SK-N-SH (cell line): ENCODE results near the gene MPPE1. TPM values are rescaled to one million over a fixed set of nuclear protein-coding genes. Genes with fewer than 3 reads are reported as not detected.

ENCODE experiments used
- CTCF ChIA-PET: fragments of 300-600, 350-600 bp; formaldehyde crosslinking; extraction: SDS; loops from one replicate; lab custom pipeline; 2021; lab: Yijun Ruan, JAX
- POLR2A ChIA-PET: fragments of 350-600 bp; sonication (Branson Sonifier 250); formaldehyde crosslinking; extraction: SDS; loops from one replicate; lab custom pipeline; 2020; ENCODE audit warnings: antibody characterized with exemption, inconsistent platforms; lab: Yijun Ruan, JAX
- DNase-seq: peaks from one replicate; pipeline ENCODE4 v3.0.0; 2012
- H2AFZ ChIP-seq: fragments of 200-600 bp; sonication (generic); 2 replicates; pipeline ENCODE4 v1.8.1; 2016; ENCODE audit warnings: antibody characterized with exemption, mild to moderate bottlenecking, low read depth
- H3F3A ChIP-seq: fragments of 200-600 bp; sonication (generic); replicated peaks from 2 replicates; pipeline ENCODE3; 2016; ENCODE audit warnings: antibody characterized with exemption, mild to moderate bottlenecking; ENCODE audit not compliant: insufficient read depth
- H3K27ac ChIP-seq, 2 experiments: fragments of 200-500 bp in 1 of 2; fragments of 200-600 bp in 1 of 2; sonication (Bioruptor generic) in 1 of 2; sonication (generic), shearing (Covaris generic) in 1 of 2; 2 replicates each; pipeline versions ENCODE4 v1.5.1 to v1.6.1; 2014 to 2016; ENCODE audit warnings: low read depth in 2 of 2, inconsistent platforms in 1 of 2, low read length in 1 of 2, mild to moderate bottlenecking in 1 of 2, mixed read lengths in 1 of 2
- H3K27me3 ChIP-seq: fragments of 200-600 bp; sonication (generic), shearing (Covaris generic); 2 replicates; pipeline ENCODE4 v1.6.1; 2016; ENCODE audit warnings: mixed run types; ENCODE audit not compliant: insufficient read depth
- H3K36me3 ChIP-seq, 2 experiments: fragments of 200-500 bp in 1 of 2; fragments of 200-600 bp in 1 of 2; sonication (Bioruptor generic) in 1 of 2; sonication (generic) in 1 of 2; replicated peaks in 1 of 2; 2 replicates each; pipeline versions ENCODE3 to v1.5.1; 2014 to 2016; ENCODE audit warnings: low read length in 1 of 2, mild to moderate bottlenecking in 1 of 2; ENCODE audit not compliant: insufficient read depth in 2 of 2, control insufficient read depth in 1 of 2
- H3K4me1 ChIP-seq, 2 experiments: fragments of 200-500 bp in 1 of 2; fragments of 200-600 bp in 1 of 2; sonication (Bioruptor generic) in 1 of 2; sonication (generic), shearing (Covaris generic) in 1 of 2; 2 replicates each; pipeline versions ENCODE4 v1.5.1 to v1.6.1; 2014 to 2016; ENCODE audit warnings: low read depth in 1 of 2, low read length in 1 of 2, mixed run types in 1 of 2; ENCODE audit not compliant: insufficient read depth in 2 of 2, control insufficient read depth in 1 of 2
- H3K4me2 ChIP-seq: fragments of 200-600 bp; sonication (generic), shearing (Covaris generic); 2 replicates; pipeline ENCODE4 v1.6.1; 2017; ENCODE audit warnings: mixed run types
- H3K4me3 ChIP-seq, 2 experiments: fragments of 200-500 bp in 1 of 2; fragments of 200-600 bp in 1 of 2; sonication (Bioruptor generic) in 1 of 2; sonication (generic), shearing (Covaris generic) in 1 of 2; 2 replicates each; pipeline versions ENCODE4 v1.5.1 to v1.8.1; 2014 to 2016; ENCODE audit warnings: low read depth in 2 of 2, inconsistent platforms in 1 of 2, low read length in 1 of 2, mild to moderate bottlenecking in 1 of 2, mixed read lengths in 1 of 2, moderate library complexity in 1 of 2
- H3K79me2 ChIP-seq: fragments of 200-600 bp; sonication (generic); 2 replicates; pipeline ENCODE4 v1.8.1; 2017; ENCODE audit warnings: mild to moderate bottlenecking; ENCODE audit not compliant: insufficient read depth
- H3K9ac ChIP-seq: fragments of 200-600 bp; sonication (generic); 2 replicates; pipeline ENCODE4 v1.6.1; 2017; ENCODE audit warnings: mixed run types
- H3K9me2 ChIP-seq: fragments of 200-600 bp; sonication (generic); 2 replicates; pipeline ENCODE4 v1.6.1; 2017; ENCODE audit warnings: mixed run types
- H3K9me3 ChIP-seq: fragments of 200-600 bp; sonication (generic); 2 replicates; pipeline ENCODE4 v1.6.1; 2017; ENCODE audit warnings: mixed run types, mild to moderate bottlenecking, moderate library complexity
- H4K20me1 ChIP-seq: fragments of 200-600 bp; sonication (generic); 2 replicates; pipeline ENCODE4 v1.6.1; 2017; ENCODE audit warnings: mild to moderate bottlenecking, mixed run types; ENCODE audit not compliant: insufficient read depth
- EZH2phosphoT487 ChIP-seq: fragments of 200-600 bp; sonication (generic); IDR thresholded peaks from 2 replicates; pipeline ENCODE4 v1.6.1; 2017; ENCODE audit warnings: low read depth, mixed run types, mild to moderate bottlenecking, antibody characterized with exemption, moderate library complexity, borderline replicate concordance
- FOSL2 ChIP-seq: IDR thresholded peaks from 2 replicates; pipeline ENCODE4 v1.4.0; 2012; ENCODE audit warnings: low read depth, mild to moderate bottlenecking, moderate library complexity, borderline replicate concordance
- GATA2 ChIP-seq: sonication (generic); formaldehyde crosslinking; IDR thresholded peaks from 2 replicates; pipeline ENCODE4 v1.5.0; 2020; ENCODE audit warnings: mild to moderate bottlenecking, missing genetic modification reagents
- NFIC ChIP-seq: IDR thresholded peaks from 2 replicates; pipeline ENCODE4 v1.4.0; 2012; ENCODE audit warnings: borderline replicate concordance
- TCF12 ChIP-seq: IDR thresholded peaks from 2 replicates; pipeline ENCODE4 v1.4.0; 2012
- TEAD4 ChIP-seq: IDR thresholded peaks from 2 replicates; pipeline ENCODE4 v1.4.0; 2012; ENCODE audit warnings: mild to moderate bottlenecking, borderline replicate concordance; ENCODE audit not compliant: insufficient read depth
- USF1 ChIP-seq: IDR thresholded peaks from 2 replicates; pipeline ENCODE4 v1.4.0; 2012; ENCODE audit warnings: low read depth, borderline replicate concordance
- YY1 ChIP-seq: IDR thresholded peaks from 2 replicates; pipeline ENCODE4 v1.4.0; 2012; ENCODE audit warnings: low read depth, mild to moderate bottlenecking
- WGBS: methylation state at CpG from one replicate; pipeline ENCODE4 v1.1.6; 2017; ENCODE audit warnings: low lambda C conversion rate; 5-methylcytosine and 5-hydroxymethylcytosine counted together
- polyA plus RNA-seq, 3 experiments: library from polyadenylated mRNA; depleted of rRNA; stranded (reverse); fragments of >200 nt; gene quantifications; 2 replicates each; pipeline ENCODE4 v1.2.3, GENCODE V29; 2012

The MPPE1 gene
- polyA plus RNA-seq, 1 of the 3 experiments (the other 2 are of a cell fraction), result 13.2 TPM

GRCh38 chr18:11866764-11867163, 41.4 kb downstream of the MPPE1 start:
- POLR2A ChIA-PET, result no interaction called here
- no peak overlapping the region for H3K27ac ChIP-seq
- H3K4me2 ChIP-seq, result no peak overlapping the region
- no peaks in the 10 kb centered on the region for H3K9me3 ChIP-seq
- CTCF ChIA-PET, result interaction anchor here (1.2 kb wide), 1 partner anchor 27 kb away, joined by 3 read pairs; no protein-coding TSS in a partner anchor
- H3K79me2 ChIP-seq, result no peaks in the 10 kb centered on the region
- no peaks in the 10 kb centered on the region for H4K20me1 ChIP-seq
- H3K9me2 ChIP-seq, result no peaks in the 10 kb centered on the region
- H3K4me3 ChIP-seq, result no peak overlapping the region
- no peak overlapping the region for H3K9ac ChIP-seq
- H3F3A ChIP-seq, result no peaks in the 10 kb centered on the region
- WGBS, result 25% methylated on average over 1 of the region's 5 CpGs
- H2AFZ ChIP-seq, result no peak overlapping the region
- DNase-seq, result no peak
- no peak for TF ChIP-seq EZH2phosphoT487
- TF ChIP-seq NFIC, result no peak
- TF ChIP-seq TEAD4, result no peak
- H3K4me1 ChIP-seq, result no peaks in the 10 kb centered on the region
- H3K36me3 ChIP-seq, result no peaks in the 10 kb centered on the region
- H3K27me3 ChIP-seq, result peaks cover 15% of the 10 kb centered on the region; the same call in 1 of the 2 replicates

- H3K4me3 ChIP-seq, result no peak overlapping the region
- no peaks in the 10 kb centered on the region for H3K9me2 ChIP-seq
- H4K20me1 ChIP-seq, result no peaks in the 10 kb centered on the region
- H3K27ac ChIP-seq, result no peak overlapping the region
- POLR2A ChIA-PET, result no interaction called here
- no peak for TF ChIP-seq USF1
- no peak for TF ChIP-seq GATA2 (CRISPR knock-in tag)
- TF ChIP-seq TCF12, result no peak
- no peaks in the 10 kb centered on the region for H3K79me2 ChIP-seq
- no peaks in the 10 kb centered on the region for H3K4me1 ChIP-seq
- peaks cover 13% of the 10 kb centered on the region; the same call in 1 of the 2 replicates for H3K27me3 ChIP-seq
- H3K36me3 ChIP-seq, result no peaks in the 10 kb centered on the region
- no peaks in the 10 kb centered on the region for H3K9me3 ChIP-seq
- no peak for DNase-seq
- no peaks in the 10 kb centered on the region for H3F3A ChIP-seq
- H2AFZ ChIP-seq, result no peak overlapping the region
- WGBS, result 40% methylated on average over 8 of the region's 10 CpGs
- CTCF ChIA-PET, result interaction anchor here (1.2 to 1.4 kb wide), 2 partner anchors 26 to 133 kb away, joined by 3 read pairs; no protein-coding TSS in a partner anchor
- no peak overlapping the region for H3K4me2 ChIP-seq
- no peak overlapping the region for H3K9ac ChIP-seq
Observed at GRCh38 chr18:11866329-11866728, 41.8 kb downstream of the MPPE1 start.

- Histone ChIP-seq H3K36me3 (no peaks in the 10 kb centered on the region), H3K9me2 (no peaks in the 10 kb centered on the region), H3F3A (no peaks in the 10 kb centered on the region), H3K9me3 (no peaks in the 10 kb centered on the region), H4K20me1 (no peaks in the 10 kb centered on the region), H3K9ac (no peak overlapping the region), H2AFZ (no peak overlapping the region), H3K4me3 (no peak overlapping the region), H3K79me2 (no peaks in the 10 kb centered on the region), H3K4me1 (no peaks in the 10 kb centered on the region), H3K4me2 (no peak overlapping the region), H3K27ac (no peak overlapping the region)
- WGBS, result 37% methylated on average over 11 of the region's 12 CpGs
- DNase-seq, result no peak
- CTCF ChIA-PET, result interaction anchor here (1.4 kb wide), 1 partner anchor 132 kb away, joined by 3 read pairs; no protein-coding TSS in a partner anchor
- POLR2A ChIA-PET, result no interaction called here
- TF ChIP-seq YY1, result no peak
- TF ChIP-seq GATA2 (CRISPR knock-in tag), result no peak
- TF ChIP-seq NFIC, result no peak
- TF ChIP-seq FOSL2, result no peak
- TF ChIP-seq, all 33 proteins: peak for 0
- H3K27me3 ChIP-seq, result peaks cover 3% of the 10 kb centered on the region; the same call in 1 of the 2 replicates
Observed at GRCh38 chr18:11865071-11865470, 43.0 kb downstream of the MPPE1 start.
